GM18502 (cell line): Measurements from ENCODE around the gene TOX4.
"Not testable (repeated sequence)": the region's sequence is repeated elsewhere in the genome, so short reads cannot be mapped to it uniquely, and the experiment has no call there.

ENCODE experiments used
- ATAC-seq: cut with Tn5 transposase; IDR thresholded peaks from one replicate; pipeline ENCODE4 v1.9.1; 2021; ENCODE audit warnings: mild to moderate bottlenecking; ENCODE audit not compliant: unreplicated experiment, poor library complexity

Gene TOX4

DNA sequence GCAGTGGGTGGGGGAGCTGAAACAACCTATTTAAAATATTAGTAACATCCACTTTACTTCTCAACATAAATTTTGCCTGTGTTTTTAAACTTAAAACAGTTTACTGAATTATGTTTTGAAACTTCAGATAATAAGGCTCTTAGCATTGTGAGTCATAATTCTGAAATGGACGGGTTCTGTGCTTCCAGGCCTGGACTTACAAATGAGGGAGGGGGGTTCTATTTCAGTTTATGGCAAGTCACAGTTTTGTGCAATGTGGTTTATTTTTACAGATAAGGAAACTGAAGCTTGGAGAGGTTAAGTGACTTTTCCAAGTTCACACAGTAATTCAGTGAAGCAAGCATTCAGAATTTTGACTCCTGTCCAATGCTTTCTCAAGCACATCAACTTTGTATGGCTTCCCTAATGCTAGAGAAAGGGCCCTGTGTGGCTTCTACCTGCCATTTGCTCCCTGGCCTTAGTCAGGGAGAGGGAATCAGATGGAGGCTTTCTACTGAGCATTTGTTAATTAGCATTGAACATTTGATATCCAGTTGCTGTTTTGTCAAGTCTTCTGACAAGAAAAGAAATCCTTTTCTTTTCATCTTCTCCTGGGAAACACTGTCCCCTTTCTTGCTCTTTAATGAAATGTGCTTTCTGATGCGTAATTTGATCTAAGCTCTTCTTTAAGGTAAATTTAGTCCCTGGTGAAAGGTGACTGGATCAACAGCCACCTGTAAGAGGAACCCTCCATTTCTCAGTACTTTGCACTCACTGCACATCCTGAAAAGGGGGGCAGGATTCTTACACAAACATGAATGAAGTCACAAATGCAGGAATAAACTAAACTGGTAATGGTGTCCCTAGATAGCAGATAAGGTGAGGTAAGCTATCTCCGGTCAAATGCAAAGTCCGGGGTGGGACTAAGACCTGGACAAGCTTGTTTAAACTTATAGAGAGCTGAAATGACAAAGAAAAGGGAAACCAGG, 51.7 kb downstream of the TOX4 start:
- no peak for ATAC-seq

DNA sequence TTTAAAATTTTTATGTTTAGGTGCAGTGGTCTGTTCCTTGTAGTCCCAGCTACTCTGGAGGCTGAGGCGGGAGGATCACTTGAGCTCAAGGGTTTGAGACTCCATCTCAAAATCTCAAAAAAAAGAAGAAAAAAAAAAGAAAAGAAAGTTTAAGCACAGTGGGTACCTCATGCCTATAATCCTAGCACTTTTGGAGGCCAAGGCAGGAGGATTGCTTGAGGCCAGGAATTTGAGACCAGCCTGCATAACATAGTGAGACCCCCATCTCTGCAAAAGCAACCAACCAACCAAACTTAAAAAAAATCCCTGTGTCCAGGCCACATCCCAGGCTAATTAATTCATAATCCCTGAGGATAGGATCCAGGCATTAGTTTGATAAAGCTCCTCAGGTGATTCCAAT, 52.5 kb downstream of the TOX4 start:
- ATAC-seq, result no peak

DNA sequence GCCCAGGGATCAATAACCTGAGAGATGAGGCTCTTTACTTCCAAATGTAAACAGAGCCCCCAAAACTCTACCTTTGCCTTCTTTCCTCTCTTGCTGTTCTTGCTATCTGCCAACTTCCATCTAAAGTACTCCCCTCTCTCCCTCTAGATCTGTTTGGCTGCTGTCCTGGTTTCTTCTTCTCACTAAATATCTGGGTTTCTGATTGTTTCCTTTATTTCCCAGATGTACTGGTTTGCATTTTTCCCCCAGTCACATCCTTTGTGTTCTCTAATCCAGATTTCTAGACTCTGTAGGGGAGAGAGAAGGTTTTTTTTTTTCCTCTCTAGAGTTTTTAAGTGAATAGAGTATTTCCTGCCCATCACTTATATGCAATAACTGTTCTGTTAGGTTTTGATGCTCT, 56.3 kb downstream of the TOX4 start:
- ATAC-seq, result no peak

DNA sequence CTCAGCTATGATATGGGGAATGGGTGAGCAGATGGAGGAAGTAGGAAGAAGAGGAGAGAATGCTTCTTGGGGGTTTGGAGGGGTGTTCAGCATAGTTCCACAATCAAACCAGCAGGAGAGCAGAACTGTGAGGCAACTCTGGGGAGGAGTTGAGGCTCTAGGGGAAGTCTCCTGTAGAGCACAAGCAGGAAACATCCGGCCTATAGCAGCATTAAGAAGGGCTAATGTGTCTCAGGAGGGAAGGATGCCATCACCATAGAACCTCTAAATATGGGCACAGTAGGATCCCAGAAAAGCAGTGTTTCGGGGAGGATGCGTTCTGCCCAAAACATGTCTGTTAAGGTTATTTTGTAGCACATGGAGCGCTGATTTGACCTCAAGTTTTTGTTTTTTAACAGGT, 57.6 kb downstream of the TOX4 start:
- ATAC-seq, result no peak

DNA sequence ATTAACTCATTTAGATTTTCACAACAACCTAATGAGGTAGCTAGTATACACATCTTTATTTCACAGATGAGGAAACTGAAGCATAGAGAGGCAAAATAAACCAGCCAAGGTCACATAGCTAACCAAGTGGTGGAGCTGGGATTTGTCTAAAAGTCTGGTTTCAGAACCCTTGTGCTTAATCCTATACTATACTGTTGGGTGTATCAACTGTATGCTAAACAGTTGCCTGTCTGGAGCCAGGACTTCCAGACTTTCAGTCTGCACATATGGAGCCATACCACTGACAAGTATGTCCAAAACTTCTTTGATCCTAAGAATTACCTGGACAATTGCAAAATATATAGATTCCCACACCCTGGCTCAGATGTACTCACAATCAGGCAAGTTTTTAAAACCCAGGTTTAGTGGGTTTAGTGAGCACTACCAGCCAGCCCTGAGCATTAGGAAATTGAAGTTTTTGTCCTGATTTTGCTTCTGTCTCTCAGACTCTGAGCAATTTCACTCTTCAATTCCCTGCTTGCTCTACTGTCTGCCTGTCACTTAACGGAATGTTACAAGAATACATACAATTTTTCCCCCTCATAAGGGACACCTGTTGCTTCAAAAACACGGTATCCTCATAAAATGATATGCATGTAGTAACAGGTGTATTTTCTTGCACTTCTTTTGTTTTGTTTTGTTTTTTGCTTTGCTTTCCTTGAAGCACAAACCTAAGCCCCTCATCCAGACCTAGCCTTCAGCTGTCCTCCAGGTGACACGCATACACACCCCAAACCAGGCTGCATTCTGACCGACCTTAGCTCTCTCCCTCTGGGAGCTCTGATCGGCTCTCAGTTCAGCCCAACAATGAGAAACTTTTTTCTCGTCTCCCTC, 58.8 kb downstream of the TOX4 start:
- ATAC-seq, result no peak

DNA sequence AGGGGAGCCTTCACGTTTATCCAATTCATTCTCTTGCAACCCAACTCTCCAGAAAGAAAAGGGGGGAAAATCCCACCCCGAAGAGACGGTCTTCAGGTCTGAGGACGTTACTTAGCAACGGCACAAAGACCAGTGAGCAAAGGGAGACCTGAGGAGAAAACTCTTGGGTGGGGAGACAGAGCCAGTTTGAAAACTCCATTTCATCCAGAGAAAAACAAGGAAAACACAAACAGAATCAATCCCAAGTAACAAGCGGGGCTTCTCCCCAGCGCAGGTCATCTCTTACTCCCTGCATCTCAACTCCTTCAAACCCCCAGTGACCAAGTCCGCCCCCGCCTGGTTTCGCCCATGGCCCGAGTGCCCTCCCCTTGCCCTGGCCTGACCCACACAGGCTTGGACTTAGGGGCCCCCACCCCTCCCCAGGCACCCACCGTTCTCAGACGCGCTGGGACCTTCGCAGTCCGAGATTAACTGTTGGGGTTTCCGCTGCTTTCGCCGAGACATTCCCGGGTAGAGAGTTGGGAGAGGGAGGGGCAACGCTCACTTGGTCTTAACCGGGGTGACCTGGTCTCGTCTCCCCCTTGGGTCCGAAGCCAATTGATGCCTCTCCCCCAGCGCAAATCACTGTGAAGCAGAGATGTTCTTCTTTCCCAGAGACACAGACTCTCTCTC, 59.6 kb downstream of the TOX4 start:
- ATAC-seq, result no peak

DNA sequence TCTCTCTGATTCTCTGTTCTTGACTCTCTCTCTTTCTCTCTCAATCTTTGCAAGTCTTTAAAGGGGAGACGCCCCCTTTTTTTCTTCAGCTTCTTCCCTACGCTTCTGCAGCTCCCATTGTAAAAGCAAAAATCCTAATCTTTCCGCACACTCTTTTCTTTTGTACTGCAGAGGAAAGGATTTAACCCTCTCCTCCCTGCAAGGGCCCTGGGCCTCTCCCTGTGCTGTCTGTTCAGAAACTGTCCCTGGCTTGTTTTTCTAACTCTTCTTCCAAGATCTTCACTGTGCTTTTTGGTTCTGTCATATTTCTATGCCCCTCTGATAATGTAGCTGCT, 60.1 kb downstream of the TOX4 start:
- no peak for ATAC-seq

DNA sequence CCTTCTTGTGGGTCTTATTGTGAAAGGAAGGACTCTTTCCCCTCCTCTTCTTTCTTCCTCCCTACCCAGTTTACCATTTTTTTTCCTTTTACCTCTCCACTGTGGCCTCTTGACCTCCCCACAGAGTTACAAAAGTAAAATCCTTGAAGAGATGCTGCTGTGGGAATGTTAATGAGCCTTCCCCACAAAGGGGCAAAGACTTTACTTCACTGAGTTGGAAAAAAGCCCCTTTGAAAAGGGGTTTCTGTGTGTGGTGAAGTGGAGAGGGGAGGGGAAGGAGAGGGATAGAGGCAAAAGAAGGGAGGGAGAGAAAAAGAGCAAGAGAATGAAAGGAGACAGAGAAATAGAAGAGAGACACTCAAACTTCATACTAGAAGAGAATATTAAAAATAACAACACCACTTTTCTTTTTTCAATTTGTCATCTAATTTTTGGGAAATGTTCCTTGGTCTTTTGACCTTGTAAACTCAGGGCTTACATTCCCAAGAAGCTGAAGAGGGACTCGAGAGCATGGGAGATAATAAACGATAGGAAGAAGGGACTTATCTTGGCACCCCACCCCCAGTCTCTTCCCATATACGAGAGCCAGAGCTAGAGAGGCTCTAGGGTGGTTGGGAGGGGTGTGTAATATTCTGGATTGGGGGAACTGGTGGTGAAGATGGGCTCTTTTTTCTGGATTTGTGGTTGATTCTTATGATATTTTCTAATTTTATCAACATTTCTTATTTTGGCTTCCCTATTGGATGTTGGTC, 62.4 kb downstream of the TOX4 start:
- ATAC-seq, result no peak

DNA sequence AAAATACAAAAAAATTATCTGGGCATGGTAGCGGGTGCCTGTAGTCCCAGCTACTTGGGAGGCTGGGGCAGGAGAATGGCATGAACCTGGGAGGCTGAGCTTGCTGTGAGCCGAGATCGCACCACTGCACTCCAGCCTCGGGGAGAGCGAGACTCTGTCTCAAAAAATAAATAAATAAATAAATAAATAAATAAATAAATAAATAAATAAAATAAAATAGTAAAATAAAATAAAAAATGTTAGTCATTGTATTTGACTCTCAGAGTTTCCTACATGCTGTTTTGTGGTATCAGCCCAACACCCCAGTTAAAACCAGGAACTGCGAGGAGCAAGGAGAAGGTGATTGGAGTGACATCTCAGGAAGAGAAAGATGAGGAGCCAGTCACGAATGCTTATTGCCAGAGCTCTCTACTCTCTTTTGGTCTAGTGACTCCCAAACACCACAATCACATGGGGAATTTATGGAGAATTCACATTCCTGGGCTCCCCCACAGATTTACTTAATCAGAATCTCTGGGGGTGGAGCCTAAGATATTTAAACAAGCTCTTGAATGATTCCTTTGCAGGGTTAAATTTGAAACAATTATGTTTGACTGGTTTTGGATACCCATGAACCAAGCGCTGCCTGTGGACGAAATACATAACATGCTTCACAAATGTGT, 64.5 kb downstream of the TOX4 start:
- no peak for ATAC-seq

DNA sequence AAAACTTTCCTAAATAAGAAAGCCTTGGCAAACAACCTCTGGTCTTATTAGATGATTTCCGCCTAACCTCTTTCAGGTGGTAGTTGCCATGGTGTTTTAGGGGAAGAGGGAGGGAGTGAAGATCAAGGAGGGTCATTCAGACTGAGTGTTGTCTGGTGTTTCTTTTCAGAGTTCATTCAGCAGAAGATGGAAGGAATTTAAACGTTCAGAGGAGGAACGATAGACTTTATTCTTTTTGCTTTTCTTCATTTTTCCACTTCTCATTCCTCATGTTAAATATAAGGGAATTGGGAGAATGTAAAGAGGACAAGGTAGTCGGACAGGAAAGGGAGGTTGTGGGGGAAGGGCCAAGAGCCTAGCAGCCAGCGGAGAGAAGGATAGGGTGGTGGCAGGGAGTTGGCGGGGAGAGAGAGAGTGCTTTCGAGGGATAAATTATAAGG, 66.5 kb downstream of the TOX4 start:
- ATAC-seq, result no peak

DNA sequence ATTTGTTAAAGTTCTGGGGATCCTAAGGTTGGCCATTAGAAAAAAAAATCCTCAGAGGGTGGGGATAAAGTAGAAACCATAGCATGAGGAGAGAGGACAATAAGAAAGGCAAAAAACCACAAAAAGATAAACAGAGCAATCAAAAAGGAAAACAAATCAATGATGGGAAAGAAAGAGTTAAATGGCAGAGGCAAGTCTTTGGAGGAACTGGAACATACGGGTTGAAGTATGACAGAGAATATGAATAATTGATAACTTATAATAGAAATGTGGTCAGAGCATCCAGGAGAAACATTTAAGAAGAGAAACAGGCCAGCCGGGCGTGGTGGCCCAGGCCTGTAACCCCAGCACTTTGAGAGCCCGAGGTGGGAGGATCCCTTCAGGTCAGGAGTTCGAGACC, 67.0 kb downstream of the TOX4 start:
- ATAC-seq, result no peak

DNA sequence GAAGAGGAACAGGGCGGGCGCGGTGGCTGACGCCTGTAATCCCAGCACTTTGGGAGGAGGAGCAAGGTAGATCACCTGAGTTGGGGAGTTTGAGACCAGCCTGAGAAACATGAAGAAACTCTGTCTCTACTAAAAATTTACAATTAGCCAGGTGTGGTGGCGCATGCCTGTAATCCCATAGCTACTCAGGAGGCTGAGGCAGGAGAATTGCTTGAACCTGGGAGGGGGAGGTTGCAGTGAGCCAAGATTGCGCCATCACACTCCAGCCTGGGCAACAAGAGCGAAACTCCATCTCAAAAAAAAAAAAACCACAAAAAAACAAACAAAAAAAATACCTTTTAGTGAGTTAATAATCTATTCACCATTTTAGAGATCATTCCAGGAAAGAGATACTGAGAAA, 67.6 kb downstream of the TOX4 start:
- not testable (repeated sequence) for ATAC-seq
